Hematopoietic multipotent progenitor cell treated with erythropoietin and hydrocortisone succinate and interleukin-3 and kit ligand, for 6 days (in vitro differentiated cells): Measurements from ENCODE around the gene ABCF3.
A peak's percentile ranks its signal among the peaks of the same experiment; 100 is the strongest.

ENCODE experiments used
- DNase-seq: peaks from one replicate; pipeline ENCODE4 v3.0.0-alpha.2; 2015

The ABCF3 gene

DNA sequence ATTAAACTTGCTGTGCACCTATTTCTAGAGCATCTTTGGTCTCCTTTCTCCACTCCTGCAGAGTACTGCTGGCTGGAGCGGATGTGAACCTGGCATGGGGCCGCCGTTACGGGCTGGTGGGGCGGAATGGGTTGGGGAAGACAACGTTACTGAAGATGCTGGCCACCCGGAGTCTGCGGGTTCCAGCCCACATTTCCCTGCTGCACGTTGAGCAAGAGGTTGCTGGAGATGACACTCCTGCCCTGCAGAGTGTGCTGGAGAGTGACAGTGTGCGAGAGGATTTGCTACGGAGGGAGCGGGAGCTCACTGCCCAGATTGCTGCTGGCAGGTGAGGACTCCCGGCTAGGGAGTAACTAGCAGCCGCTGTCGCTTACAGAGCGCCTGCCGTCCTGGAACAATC is 2.1 kb downstream of the ABCF3 start:
- no peak for DNase-seq

GRCh38 chr3:184189421-184189820 is 3.4 kb downstream of the ABCF3 start:
- DNase-seq: no peak

DNA sequence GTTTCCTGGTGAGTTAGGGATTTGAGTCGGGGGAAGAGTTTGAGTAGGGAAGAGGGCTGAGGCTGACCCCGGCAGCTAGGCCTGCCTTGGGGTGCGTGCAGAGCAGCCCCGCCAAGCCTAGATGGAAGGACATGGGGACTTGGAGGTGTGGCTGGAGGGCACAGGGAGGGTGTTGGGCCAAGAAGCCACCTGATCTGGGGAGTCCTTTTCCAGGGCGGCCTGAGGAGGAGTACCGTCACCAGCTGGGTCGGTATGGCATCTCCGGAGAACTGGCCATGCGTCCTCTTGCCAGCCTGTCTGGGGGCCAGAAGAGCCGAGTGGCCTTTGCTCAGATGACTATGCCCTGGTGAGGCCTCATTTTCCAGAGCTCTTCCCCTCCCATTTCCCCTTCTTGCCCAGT is 6.9 kb downstream of the ABCF3 start:
- no peak for DNase-seq

GRCh38 chr3:184193991-184194539 is 8.1 kb downstream of the ABCF3 start:
- DNase-seq: no peak

DNA sequence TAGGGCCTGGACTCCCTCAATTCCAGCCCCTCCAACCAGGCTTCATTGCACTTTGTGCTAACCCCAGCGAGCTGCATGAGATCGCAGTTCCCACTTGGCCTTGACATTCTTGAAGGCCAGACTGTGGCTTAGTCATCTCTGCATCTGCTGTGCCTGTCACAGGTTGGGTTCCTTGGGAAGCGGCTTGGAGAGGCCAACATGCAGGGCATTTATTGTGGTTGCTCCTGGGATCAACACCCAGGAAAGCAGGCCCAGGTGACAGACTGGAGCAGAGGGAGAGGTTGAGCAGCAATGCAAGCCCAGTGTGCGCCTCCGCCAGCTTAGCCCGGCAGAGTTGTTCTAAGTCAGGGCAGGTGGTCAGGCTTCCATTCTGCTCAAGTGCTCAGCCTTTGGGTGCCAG is 10.5 kb downstream of the ABCF3 start:
- DNase-seq: no peak

DNA sequence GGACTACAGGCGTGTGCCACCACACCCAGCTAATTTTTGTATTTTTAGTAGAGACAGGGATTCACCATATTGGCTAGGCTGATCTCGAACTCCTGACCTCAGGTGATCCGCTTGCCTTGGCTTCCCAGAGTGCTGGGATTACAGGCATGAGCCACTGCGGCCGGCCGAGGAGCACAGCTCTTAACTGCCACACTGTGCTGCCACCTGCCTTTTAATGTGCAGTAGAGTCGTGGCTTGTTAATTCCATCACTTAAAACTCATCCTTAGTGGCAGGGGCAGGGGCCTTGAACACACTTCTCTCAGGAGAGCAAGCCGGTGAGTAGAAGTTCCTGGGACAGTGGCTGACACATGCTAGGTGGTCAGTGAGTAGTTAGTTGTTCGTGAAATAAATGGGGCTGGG is 12.5 kb downstream of the ABCF3 start:
- no peak for DNase-seq

DNA sequence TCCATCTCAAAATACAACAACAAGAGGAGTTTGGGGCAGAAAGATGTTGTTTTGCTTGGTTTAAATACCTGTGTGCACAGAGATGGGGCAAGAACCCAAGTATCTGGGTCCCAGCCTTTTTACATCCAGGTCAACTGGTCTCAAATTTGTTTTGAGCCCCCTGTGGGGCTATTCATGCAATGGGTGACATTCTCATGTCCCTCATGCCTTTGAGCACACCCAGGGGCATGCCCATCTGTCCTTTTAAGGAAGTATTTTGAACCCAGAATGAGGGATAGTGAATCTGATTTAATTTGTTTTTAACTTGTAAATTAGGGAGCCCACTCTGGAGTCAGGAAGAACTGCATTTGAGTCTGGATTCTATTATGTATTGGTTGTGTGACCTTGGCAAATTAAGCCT is 14.8 kb downstream of the ABCF3 start:
- DNase-seq: no peak

DNA sequence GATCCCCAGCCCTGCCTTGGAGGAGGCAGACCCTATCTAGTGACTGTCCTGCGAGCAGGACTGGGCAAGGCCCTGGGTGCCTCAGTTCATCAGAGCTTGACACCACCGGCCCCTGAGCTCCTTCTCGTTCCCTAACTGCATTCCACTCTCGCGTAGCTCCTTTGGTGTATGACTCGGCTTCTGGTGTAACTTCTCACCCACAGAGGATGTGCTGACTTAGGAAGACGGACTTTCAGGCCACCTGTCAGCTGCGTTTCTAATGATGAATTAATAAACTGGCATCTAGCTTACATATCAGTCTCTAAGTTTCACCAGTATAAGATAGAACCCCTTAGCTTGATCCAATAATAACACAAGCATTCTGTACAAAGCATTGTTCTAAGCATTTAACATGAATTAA is 17.5 kb downstream of the ABCF3 start:
- no peak for DNase-seq

GRCh38 chr3:184209146-184209923 is 23.3 kb downstream of the ABCF3 start:
- no peak for DNase-seq

GRCh38 chr3:184211297-184211696 is 25.3 kb downstream of the ABCF3 start:
- DNase-seq: peak; percentile 34

DNA sequence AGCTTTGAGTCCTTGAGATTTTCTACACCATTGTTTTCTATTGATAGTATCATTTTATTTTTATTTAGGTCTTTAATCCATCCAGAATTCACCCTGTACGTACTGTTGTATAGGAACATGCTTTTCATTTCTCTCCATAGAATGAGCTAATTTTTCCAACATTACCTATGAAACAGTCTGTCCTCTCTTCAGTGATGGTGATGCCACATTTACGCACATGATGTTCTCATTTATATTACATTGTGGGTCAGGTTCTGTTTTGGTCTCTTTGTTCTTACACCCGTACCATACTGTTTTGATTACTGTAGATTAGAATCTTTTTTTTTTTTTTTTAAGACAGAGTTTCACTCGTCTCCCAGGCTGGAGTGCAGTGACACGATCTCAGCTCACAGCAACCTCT is 25.7 kb downstream of the ABCF3 start:
- no peak for DNase-seq

- DNase-seq: no peak
These were observed 32.8 kb downstream of the ABCF3 start for GRCh38 chr3:184218814-184219213.

DNA sequence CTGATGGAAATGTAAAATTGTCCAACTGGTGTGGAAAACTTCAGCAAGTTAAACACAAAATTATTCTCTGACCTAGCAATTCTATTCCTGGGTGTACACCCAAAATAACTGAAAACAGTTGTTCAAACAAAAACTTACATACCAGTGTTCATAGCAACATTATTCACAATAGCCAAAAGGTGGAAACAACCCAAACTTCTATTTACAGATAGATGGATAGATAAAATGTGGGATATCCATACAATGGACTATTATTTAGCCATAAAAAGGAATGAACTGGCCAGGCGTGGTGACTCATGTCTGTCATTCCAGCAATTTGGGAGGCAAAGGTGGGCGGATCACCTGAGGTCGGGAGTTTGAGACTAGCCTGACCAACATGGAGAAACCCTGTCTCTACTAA is 36.5 kb downstream of the ABCF3 start:
- DNase-seq: no peak

DNA sequence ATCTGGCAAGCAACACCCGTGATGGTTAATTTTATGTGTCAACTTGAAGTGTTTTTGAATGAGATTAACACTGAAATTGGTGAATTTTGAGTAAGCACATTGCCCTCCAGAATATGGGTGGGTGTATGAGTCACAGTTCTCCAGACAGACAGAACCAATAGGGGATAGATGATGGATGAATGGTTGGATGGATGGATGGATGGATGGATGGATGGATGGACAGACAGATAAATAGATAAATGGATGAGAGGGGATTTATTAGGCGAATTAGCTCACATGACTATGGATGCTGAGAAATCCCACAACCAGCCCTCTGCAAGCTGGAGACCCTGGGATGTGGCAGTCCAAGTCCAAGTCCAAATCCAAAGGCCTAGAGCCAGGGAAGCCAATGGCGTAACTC is 37.9 kb downstream of the ABCF3 start:
- DNase-seq: no peak

DNA sequence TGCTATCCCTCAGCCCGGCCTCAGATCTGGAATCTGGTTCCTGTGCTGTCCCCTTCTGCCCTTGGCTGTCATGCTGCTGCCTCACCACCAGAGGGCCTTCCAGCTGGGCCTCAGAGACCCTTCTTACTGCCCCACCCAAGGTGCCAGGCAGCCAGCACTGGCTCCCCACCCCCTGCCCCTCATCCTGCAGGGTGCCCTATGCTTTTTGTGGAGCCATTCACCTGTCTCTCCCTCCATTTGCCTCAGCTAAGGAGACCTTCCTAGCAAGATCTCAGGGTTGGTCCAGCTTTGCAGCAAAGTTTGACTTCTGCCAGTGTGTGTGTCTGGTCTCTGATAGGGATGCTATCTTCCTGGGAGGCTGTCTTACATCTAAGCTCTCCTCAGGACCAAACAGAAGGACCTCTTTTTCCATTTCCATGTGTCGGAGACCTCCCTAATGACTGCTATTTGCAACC is 41.5 kb downstream of the ABCF3 start:
- peak; percentile 73 for DNase-seq

DNA sequence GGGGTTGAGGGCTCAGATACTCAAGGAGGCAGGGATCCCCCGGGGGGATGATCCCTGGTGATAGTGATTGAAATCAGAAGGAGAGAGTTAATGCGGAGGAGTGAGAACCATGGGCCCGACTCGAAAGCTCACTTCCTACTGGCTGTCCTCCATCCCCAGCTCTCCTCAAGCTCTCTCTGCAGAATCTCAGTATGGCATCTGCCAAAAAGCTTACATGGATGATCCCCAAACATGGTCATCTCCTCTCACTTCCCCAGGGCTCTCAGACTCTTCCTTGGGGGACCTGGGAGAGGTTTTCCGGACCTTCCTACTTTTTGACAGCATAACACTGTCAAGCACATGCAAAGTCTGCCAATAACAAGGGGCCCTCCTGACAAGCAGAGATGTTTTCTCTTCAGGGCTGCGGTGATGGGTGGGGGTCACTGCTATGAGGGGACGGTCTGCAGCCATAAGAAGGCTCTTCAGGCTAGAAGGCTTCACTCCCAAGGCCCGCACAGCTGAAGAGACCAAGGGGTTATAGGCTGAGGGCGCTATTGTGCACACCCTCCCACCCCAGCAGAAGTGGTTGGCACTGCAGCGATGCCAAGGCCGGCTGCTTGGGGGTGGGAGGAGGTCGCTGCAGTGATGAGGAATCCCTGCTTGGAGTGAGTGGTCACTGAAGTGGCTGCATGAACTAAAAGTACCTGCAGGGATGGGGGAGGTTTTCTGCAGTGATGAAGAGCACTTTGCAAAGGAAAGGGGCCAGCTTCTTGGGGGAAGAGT is 42.6 kb downstream of the ABCF3 start:
- DNase-seq: no peak

DNA sequence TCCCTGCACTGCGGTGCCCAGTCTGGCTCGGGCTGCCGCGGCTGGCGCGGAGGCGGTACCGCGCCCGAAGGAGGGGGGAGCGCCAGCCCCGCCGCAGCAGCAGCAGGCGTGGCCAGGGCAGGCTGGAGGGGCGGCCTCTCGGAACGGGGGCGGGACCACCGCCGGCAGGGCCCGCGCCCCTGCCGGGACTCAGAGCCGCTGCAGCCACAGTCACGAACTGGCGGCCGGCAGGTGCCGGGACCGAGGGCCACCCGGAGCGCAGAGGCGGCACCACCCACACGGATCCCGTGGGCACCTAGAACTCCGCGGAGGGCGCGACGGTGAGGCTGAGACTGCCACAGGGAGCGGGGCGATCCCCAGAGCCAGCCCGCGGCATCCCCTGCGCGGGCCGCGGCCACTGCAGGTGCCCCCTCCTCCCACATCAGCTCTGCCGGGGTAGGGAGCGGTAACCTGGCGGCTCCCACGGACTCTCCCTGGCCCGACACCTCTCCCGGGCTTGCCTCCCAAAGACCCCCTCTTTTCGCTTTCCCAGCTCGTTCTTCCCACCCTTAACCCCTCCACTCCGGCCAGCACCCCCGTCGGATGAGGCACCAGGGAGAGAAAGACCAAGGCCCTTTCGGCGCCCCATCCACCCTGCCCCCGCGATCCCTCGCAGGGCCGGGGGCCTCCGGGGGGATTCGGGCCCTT is 43.5 kb downstream of the ABCF3 start, which contains the start of gene VWA5B2:
Gene VWA5B2 (plus strand): TSS at position 192 of the 687 bp plus-strand sequence. CDS start 944 bp downstream, outside the sequence.
- peak; percentile 79 for DNase-seq

GRCh38 chr3:184230081-184230602 is 44.1 kb downstream of the ABCF3 start:
- DNase-seq: peak; percentile 51

- DNase-seq: no peak
These were observed 44.9 kb downstream of the ABCF3 start for GRCh38 chr3:184230603-184231528.

DNA sequence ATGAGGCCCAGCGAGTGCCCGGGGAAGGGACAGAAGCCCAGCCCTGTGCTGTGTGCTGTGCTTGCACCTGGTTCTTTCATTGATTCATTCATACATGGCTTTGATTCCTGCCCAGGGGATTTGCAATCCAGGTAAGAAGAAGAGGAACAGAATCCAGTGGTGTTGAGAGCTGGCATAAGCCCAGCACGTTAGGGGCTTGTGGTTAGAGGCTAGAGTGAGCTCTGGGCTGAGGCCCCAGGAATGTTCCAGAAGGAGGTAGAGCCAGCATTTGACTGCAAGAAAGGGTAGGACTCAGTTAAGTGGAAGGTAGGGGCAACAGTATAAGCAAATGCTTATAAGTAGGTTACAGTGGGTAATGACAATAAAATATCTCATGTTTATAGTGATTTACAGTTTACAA is 45.7 kb downstream of the ABCF3 start:
- DNase-seq: no peak

DNA sequence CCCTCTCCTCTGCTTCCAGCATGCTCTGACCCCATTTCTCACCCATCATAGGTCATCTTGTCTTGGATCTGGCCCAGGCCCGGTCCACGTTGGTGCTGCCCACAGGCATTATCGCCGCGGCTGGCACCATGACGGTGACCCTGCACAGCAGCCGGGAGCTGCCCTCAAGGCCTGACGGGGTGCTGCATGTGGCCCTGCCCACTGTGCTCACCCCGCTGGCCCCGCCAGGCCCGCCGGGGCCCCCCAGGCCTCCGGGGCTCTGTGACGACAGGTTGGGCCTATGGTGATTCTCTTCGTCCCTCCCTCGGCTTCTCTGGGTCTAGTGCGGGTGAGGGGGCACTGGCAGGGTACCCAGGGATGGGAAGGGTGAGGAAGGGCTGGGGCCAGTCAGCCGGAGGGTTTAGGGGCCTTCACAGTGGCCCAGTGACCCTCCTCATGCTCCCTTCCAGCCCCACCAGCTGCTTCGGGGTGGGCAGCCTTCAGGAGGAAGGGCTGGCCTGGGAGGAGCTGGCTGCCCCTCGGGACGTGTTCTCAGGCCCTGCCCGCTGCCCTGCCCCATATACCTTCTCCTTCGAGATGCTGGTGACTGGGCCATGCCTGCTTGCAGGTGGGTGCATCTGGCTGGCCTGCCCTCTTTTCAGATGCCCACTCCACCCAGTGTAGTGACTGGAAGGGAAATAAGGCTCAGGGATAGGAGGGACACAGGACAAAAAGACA is 47.3 kb downstream of the ABCF3 start:
- no peak for DNase-seq
